Neural progenitor cell (in vitro differentiated cells): Measurements from ENCODE around the gene RAPGEF5.

ENCODE experiments used
- CTCF ChIP-seq: fragments of 200-600 bp; sonication (generic); IDR thresholded peaks from 2 replicates; pipeline ENCODE4 v1.5.1; 2017; ENCODE audit warnings: antibody characterized with exemption, mild to moderate bottlenecking
- EZH2 ChIP-seq: fragments of 200-600 bp; sonication (generic); IDR thresholded peaks from 2 replicates; pipeline ENCODE4 v1.6.1; 2017; ENCODE audit warnings: antibody characterized with exemption, mild to moderate bottlenecking, moderate library complexity
- EZH2phosphoT487 ChIP-seq: fragments of 200-600 bp; sonication (generic); IDR thresholded peaks from 2 replicates; pipeline ENCODE4 v1.6.1; 2017; ENCODE audit warnings: antibody characterized with exemption

GRCh38 chr7:22123139-22123538, 233.8 kb downstream of the RAPGEF5 start:
- TF ChIP-seq CTCF (no peak), EZH2 (no peak), EZH2phosphoT487 (no peak)
